HG02970 (cell line): ENCODE data around the gene DCDC1.
"Not testable (repeated sequence)": the region's sequence is repeated elsewhere in the genome, so short reads cannot be mapped to it uniquely, and the experiment has no call there.

ENCODE experiments used
- ATAC-seq: cut with Tn5 transposase; IDR thresholded peaks from one replicate; pipeline ENCODE4 v1.9.1; 2021; ENCODE audit warnings: mild to moderate bottlenecking, moderate library complexity, moderate number of reproducible peaks; ENCODE audit not compliant: unreplicated experiment, low FRiP score

Gene DCDC1

GRCh38 chr11:31005202-31005601 lies 364.3 kb downstream of the DCDC1 start:
- no peak for ATAC-seq

DNA sequence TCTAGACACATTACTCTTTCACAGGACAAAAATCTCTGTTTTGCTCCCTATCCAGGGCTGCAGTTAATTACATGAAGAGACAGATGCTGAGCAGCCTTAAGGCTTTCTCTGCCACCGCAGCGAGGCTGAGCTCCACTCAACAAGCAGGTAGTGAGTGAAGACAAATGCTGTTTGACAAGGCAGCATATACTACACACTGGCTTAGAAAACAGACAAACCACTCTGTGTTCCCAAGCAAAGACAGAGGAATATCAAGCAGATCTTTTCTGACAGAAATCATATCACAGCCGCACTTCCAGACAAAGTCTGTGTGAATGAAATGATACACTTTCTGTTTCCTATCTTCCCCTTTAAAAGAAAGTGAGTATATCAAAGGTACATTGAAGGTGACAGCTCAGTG lies 368.1 kb downstream of the DCDC1 start:
- no peak for ATAC-seq

- ATAC-seq, result no peak
Measured at GRCh38 chr11:31000381-31000780, 369.2 kb downstream of the DCDC1 start.

DNA sequence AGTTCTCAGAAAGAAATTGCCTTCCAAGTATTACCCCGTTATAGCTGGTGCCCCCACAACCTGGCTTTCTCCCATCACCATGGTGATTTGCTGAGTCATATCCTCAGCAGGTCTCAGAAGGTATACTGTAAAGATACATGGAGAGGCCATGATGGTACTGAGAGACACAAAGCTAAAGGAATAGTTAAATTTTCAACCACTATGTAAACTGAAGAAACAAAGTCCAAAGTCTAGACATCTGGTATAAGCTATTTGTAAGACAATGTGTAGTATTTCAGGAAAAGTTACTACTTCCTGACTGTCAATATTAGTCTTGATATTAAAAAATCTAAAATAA lies 377.1 kb downstream of the DCDC1 start:
- no peak for ATAC-seq

GRCh38 chr11:30991802-30992512 lies 377.6 kb downstream of the DCDC1 start:
- ATAC-seq, result no peak

GRCh38 chr11:30991376-30991775 lies 378.2 kb downstream of the DCDC1 start:
- ATAC-seq, result no peak

- no peak for ATAC-seq
Measured at GRCh38 chr11:30990625-30991296, 378.8 kb downstream of the DCDC1 start.

DNA sequence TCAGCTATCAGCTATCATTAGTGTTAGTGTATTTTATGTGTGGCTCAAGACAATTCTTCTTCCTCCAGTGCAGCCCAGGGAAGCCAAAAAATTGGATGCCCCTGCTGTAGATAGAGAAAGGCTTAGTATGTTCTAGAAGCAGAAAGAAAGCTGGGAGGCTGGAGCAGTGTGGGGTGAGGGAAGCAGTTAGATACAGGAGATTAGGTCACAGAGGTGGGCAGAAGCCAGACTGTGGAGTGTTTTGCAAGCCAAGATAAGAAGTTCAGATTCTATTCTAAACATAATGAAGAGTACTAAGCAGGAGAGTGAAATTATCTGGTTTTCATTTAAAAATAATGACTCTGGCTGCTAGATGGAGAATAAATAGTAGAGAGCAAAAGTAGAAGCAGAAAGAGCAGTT lies 381.7 kb downstream of the DCDC1 start:
- no peak for ATAC-seq

- ATAC-seq, result no peak
Measured at GRCh38 chr11:30985536-30985935, 384.0 kb downstream of the DCDC1 start.

GRCh38 chr11:30984827-30985226 lies 384.7 kb downstream of the DCDC1 start:
- no peak for ATAC-seq

DNA sequence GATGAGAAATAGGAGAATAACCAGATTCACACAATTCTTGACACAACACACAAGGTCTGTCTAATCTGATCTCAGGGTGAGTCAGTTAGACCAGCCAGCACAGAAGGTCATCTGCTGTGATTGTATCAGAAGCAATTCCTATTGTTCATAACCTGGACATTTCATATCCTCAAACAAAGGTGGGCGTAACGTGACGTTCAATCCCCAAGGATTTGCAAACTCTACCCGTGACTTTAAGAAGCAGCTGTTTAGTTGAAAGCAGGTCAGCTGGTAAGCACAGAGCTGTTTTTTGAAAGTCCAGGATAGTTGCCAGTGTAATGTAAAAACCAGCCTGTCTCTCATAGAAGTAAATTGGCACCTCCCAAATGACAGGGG lies 385.1 kb downstream of the DCDC1 start:
- no peak for ATAC-seq

GRCh38 chr11:30983776-30984441 lies 385.6 kb downstream of the DCDC1 start:
- ATAC-seq, result no peak

DNA sequence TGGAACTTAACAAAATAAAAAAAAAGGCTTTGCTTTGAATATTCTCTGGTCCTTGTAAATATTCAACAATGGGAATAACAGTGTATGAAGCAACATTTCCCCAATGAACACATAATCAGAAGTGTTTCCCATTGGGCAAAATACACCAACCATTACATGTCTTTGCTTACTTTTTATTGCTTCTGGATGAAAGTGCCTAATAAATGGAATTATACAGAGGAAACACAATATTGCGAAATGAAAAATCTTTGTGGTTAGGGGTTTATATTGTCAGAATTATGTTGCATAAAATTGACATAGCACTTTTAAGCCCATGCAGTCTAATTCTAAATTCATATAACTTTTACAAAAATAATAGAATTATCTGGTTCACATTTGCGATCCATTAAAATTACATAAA lies 386.4 kb downstream of the DCDC1 start:
- no peak for ATAC-seq

GRCh38 chr11:30967579-30967978 lies 402.0 kb downstream of the DCDC1 start:
- ATAC-seq, result no peak

GRCh38 chr11:30960387-30960992 lies 409.0 kb downstream of the DCDC1 start:
- ATAC-seq, result no peak

- no peak for ATAC-seq
Measured at GRCh38 chr11:30956751-30957150, 412.8 kb downstream of the DCDC1 start.

- ATAC-seq, result no peak
Measured at GRCh38 chr11:30949838-30950237, 419.7 kb downstream of the DCDC1 start.

DNA sequence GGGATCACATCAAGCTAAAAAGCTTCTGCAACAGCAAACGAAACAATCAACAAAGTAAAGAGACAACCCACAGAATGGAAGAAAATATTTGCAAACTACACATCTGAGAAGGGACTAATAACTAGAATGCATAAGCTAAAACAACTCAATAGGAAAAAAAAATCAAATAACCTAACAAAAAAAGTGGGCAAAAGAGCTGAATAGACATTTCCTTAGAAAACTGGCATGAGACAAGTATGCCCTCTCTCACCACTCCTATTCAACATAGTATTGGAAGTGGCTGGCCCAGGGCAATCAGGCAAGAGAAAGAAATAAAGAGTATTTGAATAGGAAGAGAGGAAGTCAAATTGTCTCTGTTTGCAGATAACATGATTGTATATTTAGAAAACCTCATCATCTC lies 421.8 kb downstream of the DCDC1 start:
- ATAC-seq, result not testable (repeated sequence)

DNA sequence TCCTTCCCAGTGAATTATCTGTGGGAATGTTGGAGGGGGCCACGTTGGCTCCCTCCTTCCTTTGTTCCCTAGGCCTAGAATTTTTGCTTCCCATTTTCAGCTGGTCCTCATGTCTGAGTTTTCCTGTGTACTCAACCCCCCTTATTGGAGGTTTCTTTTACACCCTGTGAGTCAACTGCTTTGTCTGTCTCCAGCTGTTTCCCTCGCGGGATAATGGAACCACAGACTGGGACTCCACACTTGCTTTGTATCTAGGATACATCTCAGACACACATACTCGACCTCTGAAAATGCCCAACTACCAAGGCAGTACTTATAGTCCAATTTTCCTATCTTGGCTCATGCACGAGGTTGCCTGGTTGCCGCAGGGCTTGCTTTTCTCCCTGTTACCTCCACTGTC lies 430.7 kb downstream of the DCDC1 start:
- no peak for ATAC-seq

GRCh38 chr11:30938171-30938570 lies 431.4 kb downstream of the DCDC1 start:
- no peak for ATAC-seq

- ATAC-seq, result no peak
Measured at GRCh38 chr11:30936491-30936890, 433.0 kb downstream of the DCDC1 start.
